H1 (cell line): Measurements from ENCODE around the gene ADM.

ENCODE experiments used
- CBX5 ChIP-seq: fragments of 300-800, 300-1000 bp; sonication (generic); IDR thresholded peaks from 2 replicates; pipeline ENCODE4 v1.7.1; 2016; ENCODE audit warnings: antibody characterized with exemption, low read length, low read depth
- EGR1 ChIP-seq: IDR thresholded peaks from 2 replicates; pipeline ENCODE4 v1.6.1; 2011; ENCODE audit warnings: low read depth, low read length, borderline replicate concordance
- JUN ChIP-seq: IDR thresholded peaks from 2 replicates; pipeline ENCODE4 v1.6.1; 2011; ENCODE audit warnings: low read depth, mild to moderate bottlenecking, improper control_type of control experiment, low read length
- JUND ChIP-seq: IDR thresholded peaks from 2 replicates; pipeline ENCODE4 v1.6.1; 2011; ENCODE audit warnings: mild to moderate bottlenecking, improper control_type of control experiment, low read length
- POLR2A ChIP-seq, 2 experiments: IDR thresholded peaks; 1 replicate in 1 of 2; 2 replicates in 1 of 2; pipeline ENCODE4 v1.6.1; 2011; ENCODE audit warnings: low read depth in 2 of 2, low read length in 2 of 2, mild to moderate bottlenecking in 2 of 2; ENCODE audit errors: control extremely low read depth in 1 of 2
- POLR2AphosphoS5 ChIP-seq: IDR thresholded peaks from 2 replicates; pipeline ENCODE4 v1.6.1; 2011; ENCODE audit warnings: low read depth, low read length
- SRF ChIP-seq: IDR thresholded peaks from 2 replicates; pipeline ENCODE4 v1.6.1; 2011; ENCODE audit warnings: mild to moderate bottlenecking, low read depth, low read length, moderate library complexity
- TF ChIP-seq, protein P1 (sequence below), 3 experiments: IDR thresholded peaks; 1 replicate in 2 of 3; 2 replicates in 1 of 3; pipeline versions ENCODE4 v1.5.1 to v1.6.1; 2011; ENCODE audit warnings: low read length in 3 of 3, mild to moderate bottlenecking in 3 of 3, inconsistent platforms in 2 of 3, low read depth in 1 of 3, moderate library complexity in 1 of 3; ENCODE audit not compliant: insufficient read depth in 1 of 3; ENCODE audit errors: control extremely low read depth in 1 of 3

DNA sequence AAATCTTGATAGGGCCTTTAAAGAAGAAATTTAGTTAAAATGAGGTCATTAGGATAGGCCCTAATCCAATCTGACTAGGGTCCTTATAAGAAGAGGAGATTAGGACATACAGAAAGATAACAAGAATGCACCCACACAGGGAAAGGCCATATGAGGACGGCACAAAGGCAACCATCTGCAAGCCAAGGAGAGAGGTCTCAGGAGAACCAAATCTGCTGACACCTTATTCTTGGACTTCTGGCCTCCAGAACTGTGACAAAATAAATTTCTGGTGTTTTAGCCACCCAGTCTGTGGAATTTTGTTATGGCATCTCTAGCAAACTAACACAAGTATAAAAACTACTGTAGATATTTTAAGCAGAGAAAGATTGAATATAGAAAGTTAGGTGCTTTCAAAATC, 28.6 kb downstream of the ADM start:
- TF ChIP-seq JUN = no peak
- TF ChIP-seq POLR2AphosphoS5 = no peak
- TF ChIP-seq EGR1 = no peak
- TF ChIP-seq, protein P1, sequence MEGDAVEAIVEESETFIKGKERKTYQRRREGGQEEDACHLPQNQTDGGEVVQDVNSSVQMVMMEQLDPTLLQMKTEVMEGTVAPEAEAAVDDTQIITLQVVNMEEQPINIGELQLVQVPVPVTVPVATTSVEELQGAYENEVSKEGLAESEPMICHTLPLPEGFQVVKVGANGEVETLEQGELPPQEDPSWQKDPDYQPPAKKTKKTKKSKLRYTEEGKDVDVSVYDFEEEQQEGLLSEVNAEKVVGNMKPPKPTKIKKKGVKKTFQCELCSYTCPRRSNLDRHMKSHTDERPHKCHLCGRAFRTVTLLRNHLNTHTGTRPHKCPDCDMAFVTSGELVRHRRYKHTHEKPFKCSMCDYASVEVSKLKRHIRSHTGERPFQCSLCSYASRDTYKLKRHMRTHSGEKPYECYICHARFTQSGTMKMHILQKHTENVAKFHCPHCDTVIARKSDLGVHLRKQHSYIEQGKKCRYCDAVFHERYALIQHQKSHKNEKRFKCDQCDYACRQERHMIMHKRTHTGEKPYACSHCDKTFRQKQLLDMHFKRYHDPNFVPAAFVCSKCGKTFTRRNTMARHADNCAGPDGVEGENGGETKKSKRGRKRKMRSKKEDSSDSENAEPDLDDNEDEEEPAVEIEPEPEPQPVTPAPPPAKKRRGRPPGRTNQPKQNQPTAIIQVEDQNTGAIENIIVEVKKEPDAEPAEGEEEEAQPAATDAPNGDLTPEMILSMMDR (IDR thresholded peaks at IDR 0.05; ENCODE audit: control extremely low read depth in 1 of 3, insufficient read depth in 1 of 3, low read depth in 1 of 3, low read length in 3 of 3) = no peak
- no peak for TF ChIP-seq SRF
- no peak for TF ChIP-seq JUND
- no peak for TF ChIP-seq POLR2A (IDR thresholded peaks at IDR 0.05; ENCODE audit: control extremely low read depth in 1 of 2, low read depth in 2 of 2, low read length in 2 of 2)
- TF ChIP-seq CBX5 = no peak
